ENCODE measurements around the gene NCOA1. TPM values are rescaled to one million over a fixed set of nuclear protein-coding genes. Genes with fewer than 3 reads are reported as not detected.

Gene NCOA1
- total RNA-seq, 1 donor from 2014 or later, result 20.1 TPM

- Mint-ChIP-seq H3K4me3 (no peak overlapping the region), H3K9me3 (no peaks in the 10 kb centered on the region), H3K27ac (ENCODE audit: unreplicated experiment) (no peak overlapping the region), H3K27me3 (ENCODE audit: low read depth) (no peaks in the 10 kb centered on the region), H3K4me1 (peaks cover under 1% of the 10 kb centered on the region), H3K36me3 (ENCODE audit: low read depth) (peaks cover 3% of the 10 kb centered on the region)
- no peak for DNase-seq (ENCODE audit: low read depth, low spot score)
- TF ChIP-seq CTCF (conservative IDR thresholded peaks at IDR 0.05), result no peak
These were observed 258.1 kb downstream of the NCOA1 start for GRCh38 chr2:24749069-24749691.

- DNase-seq (ENCODE audit: low read depth, low spot score), result no peak
- no peaks in the 10 kb centered on the region for H3K27me3 Mint-ChIP-seq (ENCODE audit: low read depth)
- no peaks in the 10 kb centered on the region for H3K9me3 Mint-ChIP-seq
- TF ChIP-seq CTCF (conservative IDR thresholded peaks at IDR 0.05), result no peak
- peaks cover 6% of the 10 kb centered on the region for H3K36me3 Mint-ChIP-seq (ENCODE audit: low read depth)
- H3K27ac Mint-ChIP-seq (ENCODE audit: unreplicated experiment), result no peak overlapping the region
- no peak overlapping the region for H3K4me3 Mint-ChIP-seq
- no peaks in the 10 kb centered on the region for H3K4me1 Mint-ChIP-seq
These were observed 264.1 kb downstream of the NCOA1 start for GRCh38 chr2:24754985-24755705.

GRCh38 chr2:24756789-24757188 is 265.7 kb downstream of the NCOA1 start:
- H3K4me3 Mint-ChIP-seq, result no peak overlapping the region
- DNase-seq (ENCODE audit: low read depth, low spot score), result no peak
- no peaks in the 10 kb centered on the region for H3K9me3 Mint-ChIP-seq
- H3K4me1 Mint-ChIP-seq, result no peaks in the 10 kb centered on the region
- no peaks in the 10 kb centered on the region for H3K27me3 Mint-ChIP-seq (ENCODE audit: low read depth)
- no peak overlapping the region for H3K27ac Mint-ChIP-seq (ENCODE audit: unreplicated experiment)
- peaks cover 4% of the 10 kb centered on the region for H3K36me3 Mint-ChIP-seq (ENCODE audit: low read depth)
- TF ChIP-seq CTCF (conservative IDR thresholded peaks at IDR 0.05), result no peak

GRCh38 chr2:24761866-24762265 is 270.8 kb downstream of the NCOA1 start:
- no peak overlapping the region for H3K4me3 Mint-ChIP-seq
- no peak for DNase-seq (ENCODE audit: low read depth, low spot score)
- no peaks in the 10 kb centered on the region for H3K27me3 Mint-ChIP-seq (ENCODE audit: low read depth)
- H3K36me3 Mint-ChIP-seq (ENCODE audit: low read depth), result peaks cover 24% of the 10 kb centered on the region
- no peaks in the 10 kb centered on the region for H3K4me1 Mint-ChIP-seq
- no peak overlapping the region for H3K27ac Mint-ChIP-seq (ENCODE audit: unreplicated experiment)
- no peak for TF ChIP-seq CTCF (conservative IDR thresholded peaks at IDR 0.05)
- no peaks in the 10 kb centered on the region for H3K9me3 Mint-ChIP-seq

- peaks cover 25% of the 10 kb centered on the region for H3K36me3 Mint-ChIP-seq (ENCODE audit: low read depth)
- H3K27ac Mint-ChIP-seq (ENCODE audit: unreplicated experiment), result no peak overlapping the region
- no peaks in the 10 kb centered on the region for H3K4me1 Mint-ChIP-seq
- no peak for DNase-seq (ENCODE audit: low read depth, low spot score)
- H3K9me3 Mint-ChIP-seq, result no peaks in the 10 kb centered on the region
- H3K4me3 Mint-ChIP-seq, result no peak overlapping the region
- no peak for TF ChIP-seq CTCF (conservative IDR thresholded peaks at IDR 0.05)
- H3K27me3 Mint-ChIP-seq (ENCODE audit: low read depth), result no peaks in the 10 kb centered on the region
These were observed 271.5 kb downstream of the NCOA1 start for GRCh38 chr2:24762518-24762917.

Measured in neural crest cell (in vitro differentiated cells).